OCI-M2 (cell line): ENCODE data around the gene PLRG1.
"Not testable (repeated sequence)": the region's sequence is repeated elsewhere in the genome, so short reads cannot be mapped to it uniquely, and the experiment has no call there.

Experiments used
- DNase-seq: peaks from one replicate; lab custom pipeline; 2025; ENCODE audit not compliant: unreplicated experiment; lab: John Stamatoyannopoulos, UW

The PLRG1 gene

DNA sequence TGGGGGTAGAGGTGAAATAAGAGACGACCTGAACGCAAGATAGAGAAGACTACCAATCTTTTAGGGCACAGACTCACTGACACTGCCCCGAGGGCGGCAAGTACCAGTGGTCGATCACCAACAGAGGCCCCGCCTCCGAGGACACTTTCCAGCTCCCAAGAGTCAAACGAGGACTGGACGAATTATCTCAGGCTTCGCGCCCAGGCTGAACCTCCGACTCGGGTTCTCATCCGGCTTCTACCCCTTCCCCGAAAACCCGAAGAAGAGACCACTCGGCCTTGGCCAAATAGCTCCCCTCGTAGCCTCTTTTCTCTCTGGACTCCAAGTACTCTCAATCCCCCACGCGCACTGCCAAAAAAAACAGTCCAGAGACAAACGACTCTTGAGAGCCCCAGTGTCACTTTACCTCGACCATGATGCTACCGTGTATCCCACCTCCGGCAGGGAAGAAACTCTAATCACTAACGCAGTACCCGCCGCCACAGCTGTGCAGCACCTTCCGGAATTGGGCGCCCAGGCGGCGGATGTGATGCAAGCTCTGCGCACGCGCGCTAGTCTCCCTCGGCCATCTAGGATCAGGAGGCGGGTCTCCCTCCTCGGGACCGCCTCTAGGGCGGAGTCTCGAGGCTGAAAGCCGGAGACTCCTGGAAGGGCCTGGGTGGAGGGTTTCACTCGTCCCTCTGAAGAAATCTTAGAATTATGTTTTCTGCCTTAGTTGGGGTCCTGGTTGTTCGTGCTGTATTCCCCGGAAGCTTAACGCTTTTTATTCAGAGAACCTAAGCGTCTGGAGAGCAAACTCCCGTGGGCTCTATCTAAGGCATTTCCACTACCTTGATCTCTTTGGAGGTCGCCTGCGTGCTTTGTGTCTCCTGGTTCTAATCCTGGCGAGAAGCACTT is at the start of gene PLRG1:
Gene PLRG1 (minus strand): TSS at position 507 of the 897 bp plus-strand sequence. CDS start 92 bp downstream, at position 415.
- peak; percentile 72 for DNase-seq

DNA sequence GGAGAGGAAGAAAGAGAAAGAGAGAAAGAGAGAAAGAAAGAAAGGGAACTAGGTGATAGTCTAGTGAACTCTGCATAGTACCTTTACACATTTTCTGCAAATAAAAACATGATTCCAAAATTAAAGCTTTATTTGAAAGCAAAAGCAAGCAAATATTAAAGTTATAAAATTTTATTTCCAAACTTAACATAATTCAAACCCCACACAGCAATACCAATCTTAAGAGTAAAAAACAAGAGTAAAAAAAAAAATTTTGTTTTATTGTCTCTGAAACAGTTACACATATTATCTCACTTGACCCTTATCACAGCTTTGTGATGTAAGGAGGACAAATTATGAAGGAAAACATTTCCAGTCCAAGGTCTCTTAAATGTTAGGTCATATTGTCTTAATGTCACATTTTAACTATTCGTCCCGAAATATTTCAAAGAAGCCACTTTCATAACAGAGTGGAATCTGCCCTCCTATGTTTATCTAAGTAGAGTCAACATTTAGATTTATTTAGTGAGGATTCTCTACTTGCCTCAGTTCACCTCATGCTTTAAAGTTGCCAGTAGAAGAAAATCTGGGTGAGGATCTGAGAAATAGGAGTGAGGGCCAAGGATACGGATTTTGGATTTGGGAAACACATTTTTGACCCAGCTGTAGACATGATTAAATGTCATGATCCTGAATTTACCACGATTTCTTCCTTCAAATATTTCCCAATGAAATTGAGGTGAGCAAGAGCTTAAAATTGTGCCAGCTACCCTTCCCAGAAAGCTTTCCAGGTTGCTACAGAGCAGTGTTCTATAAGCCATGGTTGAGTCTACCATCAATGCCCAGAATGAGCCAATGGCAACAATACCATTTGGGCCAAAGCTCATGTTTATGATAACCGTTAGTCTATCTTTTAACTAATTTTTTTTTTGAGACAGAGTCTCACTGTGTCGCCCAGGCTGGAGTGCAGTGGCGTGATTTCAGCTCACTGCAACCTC is 47.9 kb upstream of the PLRG1 start:
- no peak for DNase-seq

GRCh38 chr4:154597281-154597680 is 47.1 kb upstream of the PLRG1 start:
- not testable (repeated sequence) for DNase-seq

- DNase-seq: no peak
Observed at GRCh38 chr4:154595807-154596206, 45.6 kb upstream of the PLRG1 start.

DNA sequence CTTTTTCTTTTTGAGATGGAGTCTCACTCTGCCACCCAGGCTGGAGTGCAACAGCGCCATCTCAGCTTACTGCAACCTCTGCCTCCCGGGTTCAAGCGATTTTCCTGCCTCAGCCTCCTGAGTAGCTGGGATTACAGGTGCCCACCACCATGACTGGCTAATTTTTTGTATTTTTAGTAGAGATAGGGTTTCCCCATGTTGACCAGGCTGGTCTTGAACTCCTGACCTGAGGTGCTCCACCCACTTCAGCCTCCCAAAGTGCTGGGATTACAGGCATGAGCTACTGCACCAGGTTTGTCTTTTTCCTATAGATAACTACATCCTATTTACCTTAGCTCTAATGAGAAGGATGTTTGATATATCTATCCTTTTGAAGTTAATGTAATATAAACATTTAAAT is 44.1 kb upstream of the PLRG1 start:
- not testable (repeated sequence) for DNase-seq

DNA sequence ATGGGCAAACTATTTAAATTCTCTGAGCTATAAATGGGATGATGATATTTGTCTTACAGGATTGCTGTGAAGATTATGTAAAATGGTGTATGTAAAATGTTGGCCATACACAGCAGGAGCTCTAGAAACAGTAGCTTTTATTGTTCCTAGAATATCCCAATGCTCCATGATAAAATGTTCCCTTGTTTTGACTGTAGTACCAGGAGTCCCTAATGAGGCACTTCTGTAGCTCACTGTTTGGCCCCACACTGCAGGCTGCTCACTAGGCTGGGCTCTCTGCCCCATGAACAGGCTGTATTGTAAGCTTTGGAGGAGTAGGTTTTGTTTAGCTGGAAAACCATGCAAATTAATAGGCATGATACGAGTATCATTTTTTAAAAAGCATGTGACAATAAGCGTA is 43.7 kb upstream of the PLRG1 start:
- no peak for DNase-seq

DNA sequence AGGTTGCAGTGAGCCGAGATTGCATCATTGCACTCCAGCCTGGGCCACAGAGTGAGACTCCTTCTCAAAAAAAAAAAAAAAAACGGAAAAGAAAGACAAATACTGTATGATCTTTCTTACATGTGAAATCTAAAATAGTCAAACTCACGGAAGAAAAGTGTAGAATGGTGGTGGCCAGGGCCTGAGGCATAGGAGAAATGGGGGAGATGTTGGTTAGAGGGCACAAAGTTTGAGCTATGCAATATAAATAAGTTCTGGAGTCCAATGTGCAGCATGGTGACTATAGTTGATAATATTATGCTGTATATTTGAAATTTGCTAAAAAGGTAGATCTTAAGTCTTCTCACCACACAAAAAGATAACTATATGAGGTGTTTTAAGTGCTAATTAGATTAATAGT is 41.7 kb upstream of the PLRG1 start:
- DNase-seq: no peak

DNA sequence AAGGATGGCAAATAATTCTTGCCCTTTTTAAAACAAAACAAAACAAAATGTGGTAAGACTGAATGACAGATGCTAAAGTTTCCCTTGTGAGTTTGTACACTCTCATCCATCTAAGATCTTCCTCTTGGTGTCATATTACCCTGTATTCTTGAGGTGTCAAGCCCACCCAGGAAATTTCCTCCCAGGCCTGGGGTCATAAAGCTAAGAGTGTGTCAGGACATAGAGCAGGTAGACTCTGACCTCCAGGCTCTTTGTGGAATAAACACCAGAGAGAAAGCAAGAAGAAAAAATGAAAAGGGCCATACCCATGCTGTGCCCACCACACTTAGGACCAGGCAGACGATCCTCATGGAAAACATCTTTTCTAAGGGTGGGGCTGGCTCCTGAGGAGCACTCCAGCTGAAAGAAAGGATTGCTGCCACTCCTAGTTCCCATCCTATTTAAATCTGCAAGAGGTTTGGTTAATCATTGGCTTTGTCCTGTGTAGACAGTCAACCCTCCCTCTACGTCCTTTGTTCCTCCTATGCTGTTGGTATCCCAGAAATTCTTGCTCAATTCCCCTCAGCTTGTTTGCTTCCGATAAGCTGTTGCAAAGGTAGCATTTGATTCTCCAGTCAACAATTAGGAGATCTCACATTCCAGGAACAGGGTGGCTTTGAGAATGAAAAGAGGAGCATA is 40.3 kb upstream of the PLRG1 start, which contains the start of gene FGA:
Gene FGA (minus strand): TSS at position 414 of the 678 bp plus-strand sequence. CDS start 55 bp downstream, at position 359.
- no peak for DNase-seq

DNA sequence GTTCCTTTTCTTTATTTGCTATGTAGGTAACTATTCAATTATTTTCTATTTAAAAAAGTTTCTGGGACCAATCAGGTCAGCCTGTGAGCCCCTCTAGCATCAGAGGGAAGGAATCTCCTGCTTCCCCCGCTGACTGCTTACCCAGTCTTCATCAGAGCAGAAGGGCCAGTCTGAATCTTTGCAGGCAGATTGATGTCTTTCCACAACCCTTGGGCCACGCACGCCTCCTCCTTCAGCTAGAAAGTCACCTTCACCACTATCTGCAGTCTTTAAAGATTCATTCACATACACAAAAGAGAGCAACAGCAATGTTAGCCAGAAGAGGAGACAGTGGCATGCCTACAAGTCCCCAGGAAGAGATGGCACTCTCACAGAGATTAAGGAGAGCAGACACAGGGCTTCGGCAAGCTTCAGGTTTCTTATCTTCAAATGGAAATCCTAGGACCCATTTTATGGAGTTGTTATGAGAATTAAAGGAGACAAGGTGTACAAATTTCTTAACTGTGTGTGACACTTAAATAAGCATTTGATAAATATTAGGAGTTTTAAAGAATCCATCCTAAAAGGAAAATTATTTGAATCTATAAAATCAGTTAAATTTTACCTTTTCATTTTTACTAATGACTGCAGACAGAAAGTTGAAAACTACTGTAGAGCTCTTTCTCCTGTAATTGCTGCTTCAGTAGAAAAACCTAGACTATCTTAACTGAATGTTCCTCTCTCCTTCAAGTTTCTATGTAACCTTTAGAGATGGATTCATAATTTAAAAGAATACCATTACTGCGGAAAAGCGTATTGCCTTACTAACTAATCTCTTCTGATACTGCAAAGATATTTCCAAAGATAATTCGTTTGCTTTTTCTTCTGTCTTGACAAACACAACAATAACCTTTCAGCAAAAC is 39.3 kb upstream of the PLRG1 start:
- DNase-seq: no peak

DNA sequence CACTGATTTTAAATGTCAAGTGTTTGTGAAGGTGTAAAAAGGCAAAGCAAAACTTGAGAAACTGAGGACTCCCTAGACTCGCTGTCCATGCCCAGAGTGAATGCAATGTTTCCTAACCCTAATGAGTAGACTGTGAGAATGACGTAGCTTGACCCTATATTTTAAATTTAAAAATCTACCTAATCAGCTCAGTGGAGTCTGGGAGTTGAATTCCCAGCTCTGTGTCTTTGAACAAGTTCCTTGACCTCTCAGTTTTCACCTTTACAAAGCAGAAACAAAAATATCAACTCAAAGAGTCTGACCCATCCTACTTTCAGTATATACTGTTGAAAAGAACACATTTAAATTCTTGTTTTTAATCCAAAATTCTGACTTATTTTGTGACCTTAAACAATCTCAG is 38.0 kb upstream of the PLRG1 start:
- no peak for DNase-seq

DNA sequence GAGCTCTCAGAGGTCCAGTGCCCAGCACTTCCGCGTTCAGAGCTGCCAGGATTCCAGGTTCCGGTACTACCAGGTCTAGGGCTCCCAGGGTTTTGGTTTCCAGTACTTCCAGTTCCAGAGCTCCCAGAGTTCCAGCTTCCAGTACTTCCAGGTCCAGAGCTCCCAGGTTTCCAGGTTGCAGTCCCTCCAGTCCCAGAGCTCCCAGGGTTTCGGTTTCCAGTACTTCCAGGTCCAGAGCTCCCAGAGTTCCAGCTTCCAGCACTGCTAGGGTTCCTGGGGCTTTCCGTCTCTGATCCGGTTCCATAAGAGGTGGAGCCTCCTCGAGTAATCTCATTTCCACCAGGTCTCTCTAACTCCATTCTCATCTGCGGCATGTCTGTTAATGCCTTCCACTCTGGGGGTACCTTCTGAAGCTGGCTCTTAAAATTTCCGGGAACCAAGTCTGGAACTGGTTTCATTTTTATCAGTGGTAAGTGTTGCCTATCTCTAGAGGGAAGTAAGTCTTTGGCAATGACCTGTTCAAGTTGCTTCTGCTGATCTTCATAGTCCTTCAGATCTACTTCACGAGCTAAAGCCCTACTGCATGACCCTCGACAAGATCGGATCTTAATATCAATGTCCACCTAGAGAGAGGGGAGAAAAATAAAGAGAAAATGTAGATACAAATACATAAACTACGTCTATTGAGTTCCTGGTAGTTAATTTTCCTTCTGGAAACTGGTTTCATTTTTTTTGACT is 36.3 kb upstream of the PLRG1 start:
- DNase-seq: no peak

- DNase-seq: no peak
Observed at GRCh38 chr4:154585369-154586018, 35.3 kb upstream of the PLRG1 start.

- no peak for DNase-seq
Observed at GRCh38 chr4:154584259-154584658, 34.1 kb upstream of the PLRG1 start.

DNA sequence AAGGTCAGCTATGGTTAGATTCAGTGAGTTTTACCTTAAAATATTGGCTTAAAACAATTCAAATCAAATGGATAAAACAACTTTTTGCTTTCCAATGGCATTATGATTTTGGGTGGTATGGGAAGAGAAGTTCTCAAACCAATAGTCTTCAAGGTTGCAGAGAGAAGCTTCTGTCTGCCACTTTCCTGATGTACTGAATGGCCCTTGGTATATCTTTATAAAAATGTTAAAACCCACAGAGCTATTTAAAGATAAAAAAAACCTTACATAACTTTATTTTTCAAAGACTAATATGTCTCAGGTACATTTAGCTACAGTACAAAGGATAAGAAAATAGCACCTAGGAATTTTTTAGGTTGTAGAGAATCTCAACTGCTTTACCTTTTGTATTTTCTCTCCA is 33.5 kb upstream of the PLRG1 start:
- DNase-seq: no peak

DNA sequence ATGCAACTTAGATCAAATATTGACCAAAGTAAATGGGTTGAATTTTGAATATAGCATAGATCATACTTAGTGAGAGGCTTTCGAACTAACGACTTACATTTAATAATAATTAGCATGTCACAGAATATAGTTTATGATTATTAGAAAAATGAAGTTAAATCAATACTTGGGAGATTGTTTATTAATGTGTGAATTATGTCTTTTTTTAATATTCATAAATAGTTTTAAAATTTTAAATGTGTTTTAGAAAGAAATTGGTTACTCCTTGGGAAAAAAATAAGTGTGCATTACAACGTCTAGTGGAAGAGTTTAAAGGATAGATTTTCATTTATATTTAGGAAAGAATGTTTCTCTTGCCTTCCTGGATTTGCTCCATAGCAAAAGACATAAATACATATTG is 33.0 kb upstream of the PLRG1 start:
- no peak for DNase-seq

DNA sequence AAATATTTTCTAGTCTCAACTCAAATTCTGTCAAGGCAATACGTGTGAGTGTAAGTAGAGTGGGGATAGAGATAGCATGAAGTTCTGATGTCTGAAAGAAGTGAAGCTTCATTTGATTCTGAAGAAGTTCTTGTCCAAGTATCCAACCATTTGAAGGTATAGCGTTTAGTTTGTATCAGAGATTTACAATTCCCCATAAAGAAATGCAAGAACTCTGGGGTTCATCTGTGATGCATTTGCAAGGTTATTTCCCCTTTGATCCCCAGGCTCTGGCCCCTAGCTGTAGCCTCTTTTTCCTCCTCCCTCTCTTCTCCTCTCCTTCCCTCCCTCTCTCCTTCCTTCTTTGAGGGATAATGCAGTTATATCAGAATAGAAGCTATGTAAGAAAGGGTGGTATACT is 32.5 kb upstream of the PLRG1 start:
- DNase-seq: no peak

DNA sequence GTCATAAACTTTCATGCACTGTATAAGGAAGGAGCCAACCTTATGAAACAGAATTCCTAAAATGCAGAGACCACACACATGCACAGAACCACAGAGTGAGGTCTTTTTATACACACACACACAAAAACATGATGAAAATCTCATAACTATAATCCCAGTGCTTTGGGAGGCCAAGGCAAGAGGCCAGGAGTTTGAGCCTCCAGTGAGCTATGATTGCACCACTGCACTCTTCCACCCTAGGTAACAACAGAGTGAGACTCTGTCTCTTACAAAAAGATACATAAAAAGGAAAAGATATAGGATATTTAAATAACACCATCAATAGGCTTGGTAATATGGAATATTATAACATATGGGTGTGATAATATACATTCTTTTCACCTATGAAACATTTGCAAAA is 29.7 kb upstream of the PLRG1 start:
- no peak for DNase-seq

- no peak for DNase-seq
Observed at GRCh38 chr4:154578919-154579318, 28.7 kb upstream of the PLRG1 start.

DNA sequence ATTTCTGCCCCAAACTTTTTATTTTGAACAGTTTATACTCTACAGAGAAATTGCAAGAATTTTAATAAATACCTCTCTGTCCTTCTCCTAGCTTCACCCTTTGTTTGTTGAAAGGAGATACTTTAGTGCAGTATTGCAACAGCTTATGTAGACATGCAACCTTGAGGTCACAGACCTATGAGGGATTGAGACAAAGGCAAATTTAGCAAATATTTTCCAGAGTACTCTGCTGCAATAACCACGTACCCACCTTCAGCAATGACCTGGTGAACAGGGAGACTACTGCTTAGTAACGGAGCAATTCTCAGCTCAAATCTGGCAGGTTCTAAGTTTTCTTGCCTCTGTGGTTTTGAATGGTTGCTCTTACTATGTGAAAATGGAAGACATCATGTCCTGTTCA is 27.1 kb upstream of the PLRG1 start:
- DNase-seq: no peak
